DLD1 (cell line): Measurements from ENCODE around the gene RAB3A.
"Not testable (repeated sequence)": the region's sequence is repeated elsewhere in the genome, so short reads cannot be mapped to it uniquely, and the experiment has no call there.

Experiments
- in situ Hi-C: cut with HindIII; loops from 2 replicates; pipeline ENCODE4 v1.10.0; 2017; ENCODE audit warnings: low sequenced_read_pairs

RAB3A gene

GRCh38 chr19:18224525-18225354 is 20.9 kb upstream of the RAB3A start:
- in situ Hi-C loops: no loop called here

- in situ Hi-C loops: no loop called here
Measured at GRCh38 chr19:18223860-18224524, 20.1 kb upstream of the RAB3A start.

- in situ Hi-C loops: no loop called here
Measured at GRCh38 chr19:18221815-18222725, 18.2 kb upstream of the RAB3A start.

GRCh38 chr19:18220632-18221275 is 16.9 kb upstream of the RAB3A start:
- in situ Hi-C loops: no loop called here

- in situ Hi-C loops: no loop called here
Measured at GRCh38 chr19:18219911-18220631, 16.2 kb upstream of the RAB3A start.

GRCh38 chr19:18218600-18218999 is 14.8 kb upstream of the RAB3A start:
- in situ Hi-C loops: no loop called here

GRCh38 chr19:18218159-18218558 is 14.3 kb upstream of the RAB3A start:
- in situ Hi-C loops: no loop called here

GRCh38 chr19:18216789-18217188 is 12.9 kb upstream of the RAB3A start:
- in situ Hi-C loops: no loop called here

- in situ Hi-C loops: no loop called here
Measured at GRCh38 chr19:18214779-18215433, 11.1 kb upstream of the RAB3A start.

- in situ Hi-C loops: no loop called here
Measured at GRCh38 chr19:18211683-18212082, 7.8 kb upstream of the RAB3A start.

GRCh38 chr19:18209912-18210311 is 6.1 kb upstream of the RAB3A start:
- in situ Hi-C loops: not testable (repeated sequence)

- in situ Hi-C loops: no loop called here
Measured at GRCh38 chr19:18208098-18208951, 4.5 kb upstream of the RAB3A start.

- in situ Hi-C loops: no loop called here
Measured at GRCh38 chr19:18206018-18206417, 2.2 kb upstream of the RAB3A start.

GRCh38 chr19:18205200-18205892 is 1.5 kb upstream of the RAB3A start:
- in situ Hi-C loops: no loop called here

- in situ Hi-C loops: no loop called here
Measured at GRCh38 chr19:18204394-18205199, 755 bp upstream of the RAB3A start.

- in situ Hi-C loops: no loop called here
Measured at GRCh38 chr19:18203408-18203862, 407 bp downstream of the RAB3A start.

- in situ Hi-C loops: no loop called here
Measured at GRCh38 chr19:18202778-18203407, 949 bp downstream of the RAB3A start.
